ENCODE results near the gene SLC2A8. TPM values are rescaled to one million over a fixed set of nuclear protein-coding genes. Genes with fewer than 3 reads are reported as not detected.

SLC2A8 gene
- total RNA-seq, 4 donors from 2014 or later = 17.1 to 46.9 (median 35.9) TPM

- no peak for TF ChIP-seq CTCF (IDR thresholded peaks at IDR 0.05; ENCODE audit: low read depth)
Measured at GRCh38 chr9:127366594-127366993, 30.4 kb upstream of the SLC2A8 start.

GRCh38 chr9:127368852-127369402 is 28.0 kb upstream of the SLC2A8 start:
- TF ChIP-seq CTCF (IDR thresholded peaks at IDR 0.05; ENCODE audit: low read depth) = no peak

- TF ChIP-seq CTCF (IDR thresholded peaks at IDR 0.05; ENCODE audit: low read depth) = no peak
Measured at GRCh38 chr9:127369428-127369827, 27.5 kb upstream of the SLC2A8 start.

GRCh38 chr9:127370147-127370579 is 26.8 kb upstream of the SLC2A8 start:
- TF ChIP-seq CTCF (IDR thresholded peaks at IDR 0.05; ENCODE audit: low read depth) = no peak

GRCh38 chr9:127370672-127371648 is 26.0 kb upstream of the SLC2A8 start:
- TF ChIP-seq CTCF (IDR thresholded peaks at IDR 0.05; ENCODE audit: low read depth) = no peak

GRCh38 chr9:127380479-127380878 is 16.5 kb upstream of the SLC2A8 start:
- TF ChIP-seq CTCF (IDR thresholded peaks at IDR 0.05; ENCODE audit: low read depth) = no peak

GRCh38 chr9:127382541-127382940 is 14.4 kb upstream of the SLC2A8 start:
- no peak for TF ChIP-seq CTCF (IDR thresholded peaks at IDR 0.05; ENCODE audit: low read depth)
